Measurements from ENCODE around the gene ZNF580. TPM values are rescaled to one million over a fixed set of nuclear protein-coding genes. Genes with fewer than 3 reads are reported as not detected.

ZNF580 gene
- total and polyA plus RNA-seq, 2 of the 13 experiments (the other 11 are each of a cell fraction or from before 2014, with no cell fraction given): 4.4 to 6.0 TPM

- TF ChIP-seq ZBTB49 (CRISPR knock-in tag; IDR thresholded peaks at IDR 0.05; ENCODE audit: borderline replicate concordance) (no peak), ATF3 (CRISPR knock-in tag; IDR thresholded peaks at IDR 0.05) (no peak), ARHGAP35 (CRISPR knock-in tag; IDR thresholded peaks at IDR 0.05; ENCODE audit: borderline replicate concordance) (no peak), PRMT3 (CRISPR knock-in tag; IDR thresholded peaks at IDR 0.05; ENCODE audit: borderline replicate concordance, low read depth) (no peak), FOXA1 (IDR thresholded peaks at IDR 0.05) (no peak), FOXA1 (CRISPR knock-in tag; IDR thresholded peaks at IDR 0.05) (peak; percentile 70), NFIB (CRISPR knock-in tag; IDR thresholded peaks at IDR 0.05; ENCODE audit: borderline replicate concordance) (no peak), TRIM24 (CRISPR knock-in tag; IDR thresholded peaks at IDR 0.05) (no peak), BORCS8-MEF2B (CRISPR knock-in tag; IDR thresholded peaks at IDR 0.05) (no peak), XRCC5 (optimal IDR thresholded peaks at IDR 0.05; ENCODE audit: low read length) (peak; percentile 15), ZNF263 (CRISPR knock-in tag; IDR thresholded peaks at IDR 0.05) (no peak; the same call in 1 of the 2 replicates), SKI (IDR thresholded peaks at IDR 0.05; ENCODE audit: partially characterized antibody) (peak; percentile 52), SMAD9 (CRISPR knock-in tag; IDR thresholded peaks at IDR 0.05) (no peak), ATF1 (CRISPR knock-in tag; IDR thresholded peaks at IDR 0.05) (no peak), ZNF644 (CRISPR knock-in tag; IDR thresholded peaks at IDR 0.05; ENCODE audit: low read depth) (no peak), CEBPB (IDR thresholded peaks at IDR 0.05; ENCODE audit: borderline replicate concordance, low read depth, low read length) (no peak), TFDP2 (CRISPR knock-in tag; IDR thresholded peaks at IDR 0.05) (no peak), PAWR (CRISPR knock-in tag; IDR thresholded peaks at IDR 0.05; ENCODE audit: borderline replicate concordance) (no peak), TAF15 (IDR thresholded peaks at IDR 0.05; ENCODE audit: low read depth, low read length, poor library complexity, severe bottlenecking) (no peak), CCAR2 (optimal IDR thresholded peaks at IDR 0.05; ENCODE audit: low read depth, low read length) (no peak), JDP2 (CRISPR knock-in tag; IDR thresholded peaks at IDR 0.05; ENCODE audit: borderline replicate concordance) (no peak), PHF8 (CRISPR knock-in tag; IDR thresholded peaks at IDR 0.05) (no peak; the same call in 1 of the 2 replicates), ZNF772 (CRISPR knock-in tag; IDR thresholded peaks at IDR 0.05) (no peak; the same call in 1 of the 2 replicates), JARID2 (CRISPR knock-in tag; IDR thresholded peaks at IDR 0.05; ENCODE audit: insufficient replicate concordance) (no peak), SMAD1 (CRISPR knock-in tag; IDR thresholded peaks at IDR 0.05; ENCODE audit: borderline replicate concordance, low read depth) (0 out of 2 replicates have a peak, but pooled peaks have one; percentile 15), ZNF557 (CRISPR knock-in tag; IDR thresholded peaks at IDR 0.05) (no peak), THAP8 (CRISPR knock-in tag; IDR thresholded peaks at IDR 0.05; ENCODE audit: borderline replicate concordance) (no peak)
Observed at GRCh38 chr19:55683449-55684261, 42.9 kb downstream of the ZNF580 start (continued).
